ENCODE data around the gene TSPAN4.

DNA sequence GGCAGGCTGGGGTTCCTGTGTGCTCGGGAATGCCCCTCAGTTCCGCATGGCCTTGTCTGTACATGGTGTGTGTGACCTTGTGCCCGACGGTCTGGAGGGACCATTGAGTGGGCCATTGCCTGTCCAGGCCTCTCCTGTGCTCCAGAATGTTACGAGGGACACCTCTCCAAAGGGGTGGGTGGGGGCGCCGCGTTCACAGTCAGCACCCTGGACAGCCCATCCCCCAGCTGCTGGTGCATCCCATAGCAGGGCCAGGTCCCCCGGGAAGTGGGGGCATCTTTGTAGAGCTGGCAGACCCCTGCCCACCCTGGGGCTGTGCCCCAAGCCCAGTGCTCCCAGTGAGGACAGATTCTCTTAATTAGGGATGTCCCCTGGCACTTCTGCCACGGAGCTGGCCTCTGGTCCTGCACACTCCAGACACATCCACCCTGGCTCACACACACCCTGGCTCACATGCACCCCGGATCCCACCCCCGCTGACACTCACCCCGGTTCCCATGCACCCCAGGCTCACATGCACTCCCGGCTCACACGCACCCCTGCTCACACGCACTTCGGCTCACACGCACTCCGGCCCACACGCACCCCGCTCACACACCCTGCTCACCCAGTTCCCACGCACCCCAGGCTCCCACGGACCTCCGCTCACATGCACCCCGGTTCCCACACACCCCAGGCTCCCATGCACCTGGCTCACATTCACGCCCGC, 15.6 kb downstream of the TSPAN4 start:
- TF ChIP-seq CTCF (conservative IDR thresholded peaks at IDR 0.05; ENCODE audit: low read length) (no peak), EZH2phosphoT487 (IDR thresholded peaks at IDR 0.05; ENCODE audit: borderline replicate concordance, low read depth, low read length) (no peak)

All from OCI-LY7 (cell line).